H9 (cell line): Measurements from ENCODE around the gene PKP1. TPM values are rescaled to one million over a fixed set of nuclear protein-coding genes. Genes with fewer than 3 reads are reported as not detected.

Source experiments
- DNase-seq: peaks from one replicate; pipeline ENCODE4 v3.0.0-alpha.2; 2017
- H2AFZ ChIP-seq: one replicate; pipeline ENCODE4 v1.6.1; 2013; ENCODE audit warnings: mild to moderate bottlenecking, low read length, control low read depth, moderate library complexity
- H2AK5ac ChIP-seq: 2 replicates; pipeline ENCODE4 v1.6.1; 2013; ENCODE audit warnings: low read length, control low read depth, mixed read lengths; ENCODE audit not compliant: insufficient read length
- H2BK120ac ChIP-seq: one replicate; pipeline ENCODE4 v1.6.1; 2013; ENCODE audit warnings: low read depth, mild to moderate bottlenecking, low read length, control low read depth, inconsistent platforms; ENCODE audit not compliant: poor library complexity, severe bottlenecking
- H2BK12ac ChIP-seq: 2 replicates; pipeline ENCODE4 v1.6.1; 2013; ENCODE audit warnings: low read length, control low read depth, mixed read lengths, low read depth; ENCODE audit not compliant: insufficient read length
- H2BK15ac ChIP-seq: 2 replicates; pipeline ENCODE4 v1.6.1; 2013; ENCODE audit warnings: low read depth, low read length, control low read depth
- H2BK20ac ChIP-seq: one replicate; pipeline ENCODE4 v1.6.1; 2013; ENCODE audit warnings: low read depth, mild to moderate bottlenecking, low read length, control low read depth, inconsistent platforms; ENCODE audit not compliant: poor library complexity, severe bottlenecking
- H2BK5ac ChIP-seq: 2 replicates; pipeline ENCODE4 v1.6.1; 2013; ENCODE audit warnings: low read length, control low read depth, mixed read lengths; ENCODE audit not compliant: insufficient read length
- H3K14ac ChIP-seq: 2 replicates; pipeline ENCODE4 v1.6.1; 2013; ENCODE audit warnings: low read length, control low read depth; ENCODE audit not compliant: insufficient read depth
- H3K18ac ChIP-seq: 2 replicates; pipeline ENCODE4 v1.6.1; 2013; ENCODE audit warnings: low read depth, mild to moderate bottlenecking, mixed read lengths, low read length, control low read depth; ENCODE audit not compliant: insufficient read length
- H3K23ac ChIP-seq: 2 replicates; pipeline ENCODE4 v1.6.1; 2013; ENCODE audit warnings: low read length, control low read depth, mixed read lengths, low read depth; ENCODE audit not compliant: insufficient read length
- H3K23me2 ChIP-seq: 2 replicates; pipeline ENCODE4 v1.6.1; 2013; ENCODE audit warnings: low read depth, mild to moderate bottlenecking, mixed read lengths, low read length, control low read depth; ENCODE audit not compliant: insufficient read length, poor library complexity, severe bottlenecking
- H3K27ac ChIP-seq: 2 replicates; pipeline ENCODE4 v1.5.1; 2013; ENCODE audit warnings: low read length, control low read depth, mixed read lengths, low read depth; ENCODE audit not compliant: insufficient read length
- H3K27me3 ChIP-seq: 2 replicates; pipeline ENCODE4 v1.6.1; 2013; ENCODE audit warnings: low read length, control low read depth, inconsistent platforms; ENCODE audit not compliant: insufficient read depth
- H3K4ac ChIP-seq: 2 replicates; pipeline ENCODE4 v1.6.1; 2013; ENCODE audit warnings: low read depth, mild to moderate bottlenecking, control low read depth, inconsistent platforms, low read length, moderate library complexity
- H3K4me1 ChIP-seq: 2 replicates; pipeline ENCODE4 v1.6.1; 2013; ENCODE audit warnings: low read length, control low read depth, inconsistent platforms; ENCODE audit not compliant: insufficient read depth
- H3K4me2 ChIP-seq: 2 replicates; pipeline ENCODE4 v1.6.1; 2013; ENCODE audit warnings: low read length, control low read depth, mixed read lengths; ENCODE audit not compliant: insufficient read length, insufficient read depth
- H3K56ac ChIP-seq: 2 replicates; pipeline ENCODE4 v1.6.1; 2013; ENCODE audit warnings: low read depth, mild to moderate bottlenecking, mixed read lengths, low read length, control low read depth; ENCODE audit not compliant: insufficient read length
- H3K79me1 ChIP-seq: 2 replicates; pipeline ENCODE4 v1.6.1; 2013; ENCODE audit warnings: low read depth, mild to moderate bottlenecking, moderate library complexity, low read length, control low read depth, inconsistent platforms; ENCODE audit not compliant: insufficient read depth, poor library complexity, severe bottlenecking
- H3K79me2 ChIP-seq: 2 replicates; pipeline ENCODE4 v1.6.1; 2013; ENCODE audit warnings: low read length, control low read depth, inconsistent platforms; ENCODE audit not compliant: insufficient read depth
- H3K9ac ChIP-seq: 2 replicates; pipeline ENCODE4 v1.6.1; 2013; ENCODE audit warnings: low read length, control low read depth, mixed read lengths; ENCODE audit not compliant: insufficient read length; ENCODE audit errors: extremely low read depth
- H3K9me3 ChIP-seq: one replicate; pipeline ENCODE4 v1.6.1; 2013; ENCODE audit warnings: low read depth, low read length, inconsistent platforms; ENCODE audit not compliant: control insufficient read depth
- H3T11ph ChIP-seq: one replicate; pipeline ENCODE4 v1.6.1; 2013; ENCODE audit warnings: mild to moderate bottlenecking, low read length, control low read depth, inconsistent platforms
- H4K20me1 ChIP-seq: one replicate; pipeline ENCODE4 v1.6.1; 2013; ENCODE audit not compliant: control insufficient read depth, insufficient read length, insufficient read depth
- H4K5ac ChIP-seq: 2 replicates; pipeline ENCODE4 v1.6.1; 2013; ENCODE audit warnings: low read depth, mild to moderate bottlenecking, mixed read lengths, low read length, control low read depth; ENCODE audit not compliant: insufficient read length
- H4K8ac ChIP-seq: replicated peaks from 2 replicates; pipeline ENCODE4 v1.6.1; 2013; ENCODE audit warnings: low read length, control low read depth, mixed read lengths, low read depth; ENCODE audit not compliant: insufficient read length
- H4K91ac ChIP-seq: 2 replicates; pipeline ENCODE4 v1.6.1; 2013; ENCODE audit warnings: low read depth, mild to moderate bottlenecking, moderate library complexity, mixed read lengths, low read length, control low read depth; ENCODE audit not compliant: insufficient read length
- H3K27ac Mint-ChIP-seq, 3 experiments: 2 replicates in 2 of 3; 3 replicates in 1 of 3; pipeline ENCODE4 v1.8.0; 2020 to 2021; ENCODE audit warnings: mixed read lengths in 3 of 3, mild to moderate bottlenecking in 1 of 3, moderate library complexity in 1 of 3
- H3K27me3 Mint-ChIP-seq: 2 replicates; pipeline ENCODE4 v1.8.0; 2021; ENCODE audit warnings: low read depth, mild to moderate bottlenecking, moderate library complexity, mixed read lengths
- H3K36me3 Mint-ChIP-seq, 3 experiments: 2 replicates in 2 of 3; 3 replicates in 1 of 3; pipeline ENCODE4 v1.8.0; 2020 to 2021; ENCODE audit warnings: low read depth in 3 of 3, mixed read lengths in 3 of 3; ENCODE audit not compliant: insufficient read depth in 1 of 3
- H3K4me1 Mint-ChIP-seq, 2 experiments: 2 replicates each; pipeline ENCODE4 v1.8.0; 2020; ENCODE audit warnings: mixed read lengths in 2 of 2
- H3K4me3 Mint-ChIP-seq, 2 experiments: 2 replicates in 1 of 2; 3 replicates in 1 of 2; pipeline ENCODE4 v1.8.0; 2020 to 2021; ENCODE audit warnings: mild to moderate bottlenecking in 2 of 2, mixed read lengths in 2 of 2, moderate library complexity in 1 of 2
- H3K9me3 Mint-ChIP-seq, 2 experiments: 2 replicates in 1 of 2; 3 replicates in 1 of 2; pipeline ENCODE4 v1.8.0; 2020; ENCODE audit warnings: mild to moderate bottlenecking in 2 of 2, mixed read lengths in 2 of 2, moderate library complexity in 1 of 2
- CTCF ChIP-seq: fragments of 200-600 bp; sonication (generic); conservative IDR thresholded peaks from 3 replicates; pipeline ENCODE4 v1.8.0; 2021; ENCODE audit warnings: antibody characterized with exemption, mild to moderate bottlenecking
- WGBS: extraction: QIAGEN DNeasy Blood & Tissue Kit; methylation state at CpG from one replicate; pipeline ENCODE4 v1.1.7; 2013; ENCODE audit warnings: missing lambda C conversion rate, low lambda C conversion rate, mixed read lengths; ENCODE audit not compliant: insufficient read length; ENCODE audit errors: extremely low coverage; 5-methylcytosine and 5-hydroxymethylcytosine counted together
- total RNA-seq: library from RNA; stranded (reverse); gene quantifications from 2 replicates; pipeline ENCODE4 v1.2.1, GENCODE V29; 2021

PKP1 gene
- total RNA-seq, 1 experiment from 2014 or later, result 0.09 TPM

GRCh38 chr1:201376464-201377374 is 93.4 kb downstream of the PKP1 start:
- no peaks in the 10 kb centered on the region for H4K20me1 ChIP-seq
- no peak overlapping the region for H3K9ac ChIP-seq
- H3K56ac ChIP-seq, result no peak overlapping the region
- peak overlapping the region; percentile 95 for H3K27ac ChIP-seq
- peaks cover 19% of the 10 kb centered on the region; the same call in 1 of the 2 replicates for H3K4me1 ChIP-seq
- H3K23me2 ChIP-seq, result no peaks in the 10 kb centered on the region
- Mint-ChIP-seq H3K27me3 (peaks cover 12% of the 10 kb centered on the region), H3K4me1 (peaks cover 60 to 68% of the 10 kb centered on the region in 2 experiments), H3K4me3 (peak overlapping the region; percentile 41 to 58; a peak in 4 of 5 replicates), H3K27ac (peak overlapping the region; percentile 98 to 99 (median 99)), H3K9me3 (no peaks in the 10 kb centered on the region), H3K36me3 (peaks cover 0 to 7% (median 3%) of the 10 kb centered on the region in 3 experiments; a peak in 2 of 7 replicates)
- no CpG with 5 or more reads among the region's 11 CpGs for WGBS
- H2BK12ac ChIP-seq, result peak overlapping the region; percentile 35
- H3T11ph ChIP-seq, result no peak overlapping the region
- no peak overlapping the region for H2BK20ac ChIP-seq
- no peak overlapping the region for H2AFZ ChIP-seq
- H4K5ac ChIP-seq, result no peak overlapping the region
- TF ChIP-seq CTCF, result peak; percentile 83
- H3K18ac ChIP-seq, result peak overlapping the region; percentile 93
- no peaks in the 10 kb centered on the region; the same call in 1 of the 2 replicates for H3K27me3 ChIP-seq
- H3K14ac ChIP-seq, result peak overlapping the region; percentile 59; the same call in 1 of the 2 replicates
- H3K23ac ChIP-seq, result no peak overlapping the region
- no peak overlapping the region for H2BK120ac ChIP-seq
- no peak overlapping the region for H2AK5ac ChIP-seq
- H3K79me2 ChIP-seq, result no peaks in the 10 kb centered on the region
- no peak overlapping the region for H4K8ac ChIP-seq
- H2BK15ac ChIP-seq, result no peak overlapping the region
- no peaks in the 10 kb centered on the region for H3K79me1 ChIP-seq
- H3K9me3 ChIP-seq, result no peaks in the 10 kb centered on the region
- H3K4me2 ChIP-seq, result peak overlapping the region; percentile 38
- no peak overlapping the region for H4K91ac ChIP-seq
- H3K4ac ChIP-seq, result no peak overlapping the region
- no peak overlapping the region for H2BK5ac ChIP-seq
- DNase-seq, result peak; percentile 92
